AG09319 (cell line): ENCODE measurements around the gene RNF126.
"Not testable (repeated sequence)": the region's sequence is repeated elsewhere in the genome, so short reads cannot be mapped to it uniquely, and the experiment has no call there.

Source experiments
- DNase-seq: peaks from one replicate; pipeline ENCODE4 v3.0.0-alpha.2; 2010; ENCODE audit warnings: low read depth; ENCODE audit errors: extremely low read depth
- TF ChIP-seq, protein P1 (sequence below): IDR thresholded peaks from 2 replicates; pipeline ENCODE4 v1.5.1; 2011; ENCODE audit warnings: low read depth, mild to moderate bottlenecking, inconsistent platforms, low read length, moderate library complexity

The RNF126 gene

DNA sequence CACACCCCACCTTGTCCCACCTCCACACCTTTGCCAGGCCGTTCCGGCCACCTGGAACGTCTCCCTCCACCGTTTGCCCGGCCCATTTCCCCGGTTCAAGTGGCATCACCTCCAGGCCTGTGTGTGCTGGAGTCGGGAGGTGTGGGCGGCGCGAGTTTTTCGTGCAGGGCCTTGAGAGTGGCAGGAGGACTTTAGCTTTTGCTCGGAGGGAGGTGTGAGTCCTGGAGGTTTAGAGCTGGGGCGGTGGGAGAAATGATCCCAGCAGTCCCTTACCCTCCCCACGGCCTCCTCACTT lies 41.4 kb upstream of the RNF126 start:
- TF ChIP-seq, protein P1, sequence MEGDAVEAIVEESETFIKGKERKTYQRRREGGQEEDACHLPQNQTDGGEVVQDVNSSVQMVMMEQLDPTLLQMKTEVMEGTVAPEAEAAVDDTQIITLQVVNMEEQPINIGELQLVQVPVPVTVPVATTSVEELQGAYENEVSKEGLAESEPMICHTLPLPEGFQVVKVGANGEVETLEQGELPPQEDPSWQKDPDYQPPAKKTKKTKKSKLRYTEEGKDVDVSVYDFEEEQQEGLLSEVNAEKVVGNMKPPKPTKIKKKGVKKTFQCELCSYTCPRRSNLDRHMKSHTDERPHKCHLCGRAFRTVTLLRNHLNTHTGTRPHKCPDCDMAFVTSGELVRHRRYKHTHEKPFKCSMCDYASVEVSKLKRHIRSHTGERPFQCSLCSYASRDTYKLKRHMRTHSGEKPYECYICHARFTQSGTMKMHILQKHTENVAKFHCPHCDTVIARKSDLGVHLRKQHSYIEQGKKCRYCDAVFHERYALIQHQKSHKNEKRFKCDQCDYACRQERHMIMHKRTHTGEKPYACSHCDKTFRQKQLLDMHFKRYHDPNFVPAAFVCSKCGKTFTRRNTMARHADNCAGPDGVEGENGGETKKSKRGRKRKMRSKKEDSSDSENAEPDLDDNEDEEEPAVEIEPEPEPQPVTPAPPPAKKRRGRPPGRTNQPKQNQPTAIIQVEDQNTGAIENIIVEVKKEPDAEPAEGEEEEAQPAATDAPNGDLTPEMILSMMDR: no peak
- DNase-seq: no peak

- TF ChIP-seq, protein P1: no peak
- DNase-seq: no peak
These were observed 40.8 kb upstream of the RNF126 start for GRCh38 chr19:703651-704446.

- TF ChIP-seq, protein P1: no peak
- DNase-seq: no peak
These were observed 40.3 kb upstream of the RNF126 start for GRCh38 chr19:703329-703650.

- not testable (repeated sequence) for DNase-seq
These were observed 39.8 kb upstream of the RNF126 start for GRCh38 chr19:702847-703246.

GRCh38 chr19:699885-700284 lies 36.9 kb upstream of the RNF126 start:
- not testable (repeated sequence) for DNase-seq

DNA sequence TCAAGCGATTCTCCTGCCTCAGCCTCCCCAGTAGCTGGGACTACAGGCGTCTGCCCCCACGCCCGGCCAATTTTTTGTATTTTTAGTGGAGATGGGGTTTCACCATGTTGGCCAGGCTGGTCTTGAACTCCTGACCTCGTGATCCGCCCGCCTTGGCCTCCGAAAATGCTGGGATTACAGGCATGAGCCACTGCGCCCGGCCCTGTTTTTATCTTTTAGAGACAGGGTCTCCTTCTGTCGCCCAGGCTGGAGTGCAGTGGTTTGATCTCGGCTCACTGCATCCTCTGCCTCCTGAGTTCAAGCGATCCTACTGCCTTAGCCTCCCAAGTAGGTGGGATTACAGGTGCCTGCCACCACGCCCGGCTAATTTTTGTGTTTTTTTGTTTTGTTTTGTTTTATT lies 35.5 kb upstream of the RNF126 start:
- DNase-seq: not testable (repeated sequence)

DNA sequence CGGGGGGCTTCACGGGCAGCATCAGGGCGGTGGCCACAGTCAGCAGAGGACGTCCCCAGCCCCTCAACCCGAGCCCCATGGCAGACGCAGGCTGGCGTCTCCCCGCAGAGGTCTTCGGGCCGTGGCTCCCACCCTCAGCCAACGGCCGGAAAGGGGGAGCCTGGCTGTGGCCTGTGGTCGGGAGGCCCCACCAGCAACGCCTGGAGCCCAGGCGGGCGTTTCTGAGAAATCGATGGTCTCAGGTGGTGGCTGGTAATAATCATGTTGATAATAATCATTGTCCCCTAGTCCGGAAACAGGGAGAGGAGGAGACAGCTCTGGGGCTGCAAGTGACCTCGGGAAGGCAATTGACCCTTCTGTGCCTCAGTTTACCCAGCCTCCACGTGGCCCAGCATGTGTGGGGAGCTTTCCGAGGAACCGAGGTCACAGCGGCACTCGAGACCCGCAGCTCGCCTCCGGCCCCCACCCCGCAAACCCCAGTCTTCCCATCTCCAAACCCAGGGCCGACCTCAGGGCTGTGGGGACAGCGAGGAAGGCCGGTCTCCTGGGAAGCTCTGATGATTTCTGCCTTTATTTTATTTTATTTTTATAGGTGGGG lies 32.4 kb upstream of the RNF126 start, which contains the start of gene PRSS57:
Gene PRSS57, minus strand, starts transcription at position 101 of the 598 bp plus-strand sequence. Its CDS starts 22 bp downstream, at position 79.
- TF ChIP-seq, protein P1: no peak
- no peak for DNase-seq

- no peak for DNase-seq
- TF ChIP-seq, protein P1: no peak
These were observed 31.7 kb upstream of the RNF126 start for GRCh38 chr19:694481-695351.
